Activated naive CD4-positive, alpha-beta T cell (primary cell): ENCODE results near the gene NELFB.
"Not testable (repeated sequence)": the region's sequence is repeated elsewhere in the genome, so short reads cannot be mapped to it uniquely, and the experiment has no call there.

ENCODE experiments used
- DNase-seq, 4 experiments: peaks; one replicate each; lab custom pipeline; 2025; lab: John Stamatoyannopoulos, UW

The NELFB gene

DNA sequence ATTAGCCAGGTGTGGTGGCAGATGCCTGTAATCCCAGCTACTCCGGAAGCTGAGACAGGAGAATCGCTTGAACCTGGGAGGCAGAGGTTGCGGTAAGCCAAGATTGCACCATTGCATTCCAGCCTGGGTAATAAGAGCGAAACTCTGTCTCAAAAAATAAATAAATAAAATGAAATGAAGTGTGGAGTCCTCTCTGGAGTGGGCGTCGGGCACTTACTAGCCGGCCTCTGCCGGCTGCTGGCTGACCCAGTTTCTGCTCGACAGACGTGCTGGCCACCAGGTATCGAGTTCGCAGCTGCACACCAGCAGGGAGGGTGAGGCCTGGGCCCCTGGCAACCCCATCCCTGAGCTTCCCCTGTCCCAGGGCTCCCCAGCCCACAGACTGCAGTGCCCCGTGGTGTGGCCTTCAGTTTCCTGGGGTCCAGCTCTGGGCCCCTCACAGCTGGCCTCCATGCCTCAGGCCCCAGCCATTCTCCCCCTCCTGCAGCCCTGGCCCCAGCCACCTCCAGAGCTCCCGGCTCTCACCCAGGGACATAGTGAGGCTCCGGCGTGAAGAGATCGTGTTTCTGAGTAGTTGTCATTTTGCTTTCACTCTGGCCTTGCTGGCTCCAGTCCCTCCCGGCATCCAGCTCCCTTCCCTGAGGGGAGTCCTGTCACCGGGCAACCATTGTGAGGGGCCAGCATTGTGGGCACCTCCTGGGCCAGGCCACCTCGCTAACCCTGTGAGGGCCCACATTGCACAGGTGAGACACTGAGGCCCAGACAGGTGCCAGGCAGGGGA lies 7.8 kb upstream of the NELFB start:
- DNase-seq, result no peak

DNA sequence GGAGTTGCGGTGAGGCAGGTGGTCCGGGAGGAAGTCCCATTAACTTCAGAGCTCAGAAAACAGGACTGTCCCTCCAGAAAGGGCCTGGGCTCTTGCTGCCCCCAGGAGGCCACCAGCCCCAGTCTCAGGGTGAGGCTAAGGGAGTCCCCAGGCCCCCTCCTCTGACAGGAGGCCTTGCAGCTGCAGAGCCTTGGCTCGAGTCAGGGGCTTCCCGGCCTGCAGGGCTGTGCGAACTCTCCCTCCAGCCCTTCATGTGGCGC lies 7.3 kb upstream of the NELFB start:
- DNase-seq, result no peak

DNA sequence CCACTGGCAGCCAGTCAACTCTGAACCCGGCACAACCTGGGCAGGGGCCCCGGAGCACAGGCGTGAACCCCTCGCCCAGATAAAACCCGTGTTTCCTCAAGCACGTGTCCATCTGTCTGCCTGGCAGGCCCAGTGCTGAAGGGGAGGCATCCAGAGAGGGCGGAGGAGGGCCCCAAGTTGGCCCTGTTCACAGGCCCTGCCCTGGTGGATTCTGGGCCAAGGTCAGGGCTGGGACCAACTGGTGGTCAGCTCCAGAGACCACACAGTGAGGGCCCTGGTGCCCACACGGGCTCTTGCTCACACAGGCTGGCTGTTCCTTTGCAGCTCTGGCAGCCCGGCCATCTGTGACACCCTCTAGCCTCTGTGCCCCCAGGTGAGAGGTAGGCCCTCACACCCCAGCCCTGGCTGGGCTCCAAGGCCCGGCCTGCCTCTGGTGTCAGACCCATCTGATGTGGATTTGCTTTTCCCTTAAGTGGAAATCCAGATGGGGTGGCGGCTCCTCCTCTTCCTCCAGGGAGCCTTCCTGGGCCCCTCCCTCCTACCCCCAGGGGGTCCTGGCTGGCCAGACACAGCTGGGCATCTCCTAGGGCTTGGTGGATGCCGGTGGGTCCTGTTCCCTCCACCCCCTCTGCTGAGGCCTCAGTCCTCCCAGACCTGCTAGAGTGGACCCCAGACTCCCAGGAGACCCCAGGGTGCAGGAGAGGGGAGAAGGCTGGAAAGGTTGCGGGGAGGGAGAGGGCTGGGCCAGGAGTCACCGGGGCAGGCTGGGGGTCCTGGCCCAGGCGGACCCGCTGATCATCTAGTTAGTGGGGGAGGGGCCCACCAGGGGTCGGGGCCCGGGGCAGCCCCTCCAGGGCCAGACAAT lies 4.6 kb upstream of the NELFB start:
- DNase-seq, result no peak

DNA sequence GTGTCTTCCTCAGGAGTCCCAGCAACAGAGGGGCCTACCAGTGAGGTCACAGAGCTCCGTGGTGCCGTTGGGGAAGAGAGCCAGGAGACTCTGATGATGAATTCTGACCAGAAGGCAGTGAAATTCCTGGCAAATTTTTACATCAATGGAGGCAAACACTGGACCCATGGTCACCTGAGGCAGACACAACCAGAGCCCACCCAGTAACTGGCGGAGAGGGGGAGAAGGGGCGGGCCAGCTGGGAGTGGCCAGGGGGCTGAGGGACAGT lies 4.0 kb upstream of the NELFB start, which contains the start of gene STPG3:
TSS of gene STPG3 (plus strand) at position 93 of the 268 bp plus-strand sequence. CDS start at position 94, 1 bp downstream.
- DNase-seq, result no peak

DNA sequence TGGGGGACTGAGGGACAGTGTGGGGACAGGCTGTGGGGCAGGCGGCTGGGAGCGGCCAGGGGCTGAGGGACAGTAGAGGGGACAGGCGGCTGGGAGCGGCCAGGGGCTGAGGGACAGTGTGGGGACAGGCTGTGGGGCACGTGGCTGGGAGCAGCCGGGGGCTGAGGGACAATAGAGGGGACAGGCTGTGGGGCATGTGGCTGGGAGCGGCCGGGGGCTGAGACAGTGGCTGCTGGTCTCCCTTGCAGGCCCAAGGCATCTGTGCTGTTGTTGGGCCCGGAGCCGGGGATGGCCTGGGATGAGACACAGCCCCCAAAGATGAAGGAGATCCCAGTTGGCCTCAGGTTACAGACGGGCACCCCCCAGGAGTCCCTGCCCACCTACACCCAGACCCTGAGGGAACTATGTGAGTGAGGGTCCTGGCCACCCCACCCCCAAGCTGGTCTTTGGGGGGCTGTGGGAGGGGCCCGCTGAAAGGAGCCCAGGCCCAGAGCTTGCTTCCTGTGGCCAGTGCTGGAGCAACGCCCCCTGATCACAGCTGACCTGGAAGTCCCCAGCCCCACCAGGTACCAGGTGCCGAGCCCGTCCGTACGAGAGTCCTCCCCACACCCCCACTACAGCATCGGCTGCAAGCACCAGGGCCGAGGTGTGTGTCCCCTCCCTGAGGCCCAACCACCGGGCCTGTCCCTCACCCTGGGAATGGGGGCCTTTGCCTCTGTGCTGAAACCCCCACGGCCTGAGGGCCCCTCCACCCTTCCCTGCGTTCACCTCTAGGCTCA lies 3.4 kb upstream of the NELFB start:
- DNase-seq, result no peak

DNA sequence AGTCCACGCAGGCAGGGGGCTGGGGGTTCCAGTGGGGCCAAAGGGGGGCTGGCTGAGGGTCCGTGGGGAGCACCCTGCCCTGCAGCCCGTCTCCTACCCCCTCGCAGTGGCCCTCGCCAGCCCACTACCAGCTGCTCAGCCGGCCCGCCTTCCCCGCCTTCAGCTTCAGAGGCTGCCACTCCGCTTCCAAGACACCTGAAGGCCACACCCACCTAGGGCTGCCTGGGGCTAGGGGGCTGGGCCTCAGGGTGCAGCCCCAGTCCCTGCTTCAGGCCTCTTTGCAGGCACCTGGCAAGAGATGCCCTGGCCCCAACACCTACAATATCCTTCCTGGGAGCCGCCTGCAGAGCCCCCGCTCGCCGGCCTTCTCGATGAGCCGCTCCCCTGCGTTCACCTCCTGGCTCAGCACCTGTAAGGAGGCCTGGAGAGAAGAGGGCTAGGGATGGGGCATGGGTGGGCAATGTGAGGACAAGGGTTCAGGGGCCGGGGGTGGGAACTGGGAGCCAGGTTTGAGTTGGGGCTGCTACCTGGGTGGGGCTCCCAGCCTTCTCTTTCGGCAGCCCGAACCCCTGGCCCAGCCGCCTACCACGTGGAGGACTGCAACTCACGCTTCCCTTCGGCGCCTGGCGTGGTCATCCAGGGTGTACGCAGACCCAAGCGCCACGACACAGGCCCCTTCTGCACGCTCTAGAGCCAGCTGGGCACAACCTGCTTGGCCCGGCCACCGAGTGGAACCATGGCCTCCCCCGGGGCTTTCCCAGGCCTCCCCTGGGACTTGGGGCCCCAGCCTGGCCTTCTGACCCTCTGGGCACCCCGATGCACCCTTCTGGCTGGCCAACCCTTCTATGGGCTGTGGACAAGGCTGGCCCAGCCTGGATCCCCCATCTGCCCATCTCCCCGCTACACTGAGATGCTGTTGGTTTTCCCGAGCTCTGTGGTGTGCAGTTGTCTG lies 2.3 kb upstream of the NELFB start:
- no peak for DNase-seq

DNA sequence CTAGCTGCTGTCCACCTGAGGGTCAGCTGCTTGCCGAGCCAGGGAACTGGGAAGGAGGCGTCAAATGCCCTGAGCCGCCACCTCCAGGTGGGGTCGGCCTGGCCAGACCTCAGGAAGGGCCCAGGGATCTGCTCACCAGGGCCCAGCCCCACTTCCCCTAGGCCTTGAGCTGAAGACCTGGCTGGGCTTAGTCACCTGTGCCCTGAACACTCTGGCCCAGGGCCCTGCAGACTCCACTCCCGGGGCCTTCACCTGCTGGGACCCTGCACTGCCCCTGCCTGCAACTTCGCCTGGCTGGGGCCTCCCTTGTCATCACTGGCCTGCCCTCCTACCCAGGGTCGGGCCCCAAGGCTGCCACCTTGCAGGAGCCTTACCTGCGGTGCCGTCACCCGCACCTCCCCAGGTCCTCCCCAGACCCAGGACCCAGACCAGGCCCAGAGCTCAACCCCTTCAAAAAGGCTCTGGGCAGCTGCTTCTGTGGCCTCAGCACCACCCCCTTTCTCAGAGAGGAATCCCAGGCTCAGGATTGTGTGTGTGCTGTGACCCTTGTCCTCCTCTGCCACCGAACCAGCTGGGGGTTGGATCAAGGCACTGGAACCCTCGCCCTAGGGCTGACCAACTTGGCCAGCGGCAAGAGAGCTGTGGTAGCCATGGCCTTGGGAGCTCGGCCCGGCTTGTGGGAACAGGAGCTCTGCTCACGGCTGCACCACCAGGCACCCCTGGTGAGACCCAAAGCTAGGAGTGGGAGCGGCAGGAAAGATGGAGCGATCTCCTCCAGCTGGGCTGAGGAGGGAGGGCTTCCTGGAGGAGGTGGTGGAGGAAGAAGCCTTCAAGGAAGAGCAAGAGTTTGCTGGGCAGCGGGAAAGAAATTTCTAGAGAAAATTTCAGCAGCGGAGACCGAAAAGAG lies 1.2 kb upstream of the NELFB start:
- DNase-seq, result no peak

DNA sequence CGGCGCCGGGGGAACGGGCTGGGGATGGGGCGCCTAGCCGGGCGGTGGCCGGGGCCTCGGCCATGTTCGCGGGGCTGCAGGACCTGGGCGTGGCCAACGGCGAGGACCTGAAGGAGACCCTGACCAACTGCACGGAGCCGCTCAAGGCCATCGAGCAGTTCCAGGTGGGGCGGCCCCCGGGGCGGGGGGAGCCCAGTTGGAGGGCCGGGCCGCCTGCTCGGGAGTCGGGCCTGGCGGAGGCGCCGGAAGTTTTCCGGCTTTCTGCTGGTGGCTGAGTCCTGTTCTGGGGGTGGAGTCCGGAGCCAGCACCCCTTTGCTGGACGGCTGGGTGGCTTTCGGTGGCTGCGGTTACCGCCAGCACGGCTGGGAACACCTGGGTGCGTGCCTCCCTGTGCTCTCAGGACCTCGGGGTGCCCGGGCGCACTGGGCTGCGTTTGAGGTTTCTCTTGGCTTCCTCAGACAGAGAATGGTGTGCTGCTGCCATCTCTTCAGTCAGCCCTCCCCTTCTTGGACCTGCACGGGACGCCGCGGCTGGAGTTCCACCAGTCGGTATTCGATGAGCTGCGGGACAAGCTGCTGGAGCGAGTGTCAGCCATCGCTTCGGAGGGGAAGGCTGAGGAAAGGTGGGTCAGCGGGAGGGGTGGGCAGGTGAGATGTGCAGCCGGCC lies 454 bp downstream of the NELFB start:
- DNase-seq, result peak in 1 of 4 experiments; percentile 52

DNA sequence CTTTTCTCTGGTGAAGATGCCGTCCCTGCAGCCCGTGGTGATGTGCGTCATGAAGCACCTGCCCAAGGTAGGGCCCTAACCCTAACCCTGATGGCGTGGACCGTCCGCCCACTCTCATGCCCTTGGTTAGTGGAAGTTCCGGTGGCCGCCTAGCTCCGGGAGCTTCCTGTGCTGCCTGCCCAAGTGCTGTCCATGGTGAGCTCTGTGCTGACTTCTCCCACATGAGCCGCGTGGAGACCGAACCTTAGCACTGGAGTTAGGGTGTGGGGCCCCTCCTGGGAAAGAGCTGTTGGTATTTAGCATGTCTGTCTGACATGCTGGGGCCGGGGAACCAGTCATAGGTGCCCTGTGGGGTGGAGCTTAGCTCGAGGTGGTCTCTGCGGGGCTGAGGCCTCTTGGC lies 1.2 kb downstream of the NELFB start:
- DNase-seq, result no peak

DNA sequence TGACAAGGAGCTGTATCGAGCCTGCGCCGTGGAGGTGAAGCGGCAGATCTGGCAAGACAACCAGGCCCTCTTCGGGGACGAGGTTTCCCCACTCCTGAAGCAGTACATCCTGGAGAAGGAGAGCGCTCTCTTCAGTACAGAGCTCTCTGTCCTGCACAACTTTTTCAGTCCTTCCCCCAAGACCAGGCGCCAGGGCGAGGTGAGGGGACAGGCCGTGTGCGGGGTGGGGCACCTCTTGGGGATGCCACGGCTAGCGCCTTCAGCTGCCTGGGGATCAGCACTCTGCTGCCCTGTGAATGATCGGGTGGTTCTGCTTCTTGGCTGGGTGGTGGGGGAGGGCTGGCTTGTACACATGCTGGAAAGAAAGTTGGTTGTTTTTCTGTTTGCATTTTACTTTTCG lies 1.7 kb downstream of the NELFB start:
- DNase-seq, result no peak

DNA sequence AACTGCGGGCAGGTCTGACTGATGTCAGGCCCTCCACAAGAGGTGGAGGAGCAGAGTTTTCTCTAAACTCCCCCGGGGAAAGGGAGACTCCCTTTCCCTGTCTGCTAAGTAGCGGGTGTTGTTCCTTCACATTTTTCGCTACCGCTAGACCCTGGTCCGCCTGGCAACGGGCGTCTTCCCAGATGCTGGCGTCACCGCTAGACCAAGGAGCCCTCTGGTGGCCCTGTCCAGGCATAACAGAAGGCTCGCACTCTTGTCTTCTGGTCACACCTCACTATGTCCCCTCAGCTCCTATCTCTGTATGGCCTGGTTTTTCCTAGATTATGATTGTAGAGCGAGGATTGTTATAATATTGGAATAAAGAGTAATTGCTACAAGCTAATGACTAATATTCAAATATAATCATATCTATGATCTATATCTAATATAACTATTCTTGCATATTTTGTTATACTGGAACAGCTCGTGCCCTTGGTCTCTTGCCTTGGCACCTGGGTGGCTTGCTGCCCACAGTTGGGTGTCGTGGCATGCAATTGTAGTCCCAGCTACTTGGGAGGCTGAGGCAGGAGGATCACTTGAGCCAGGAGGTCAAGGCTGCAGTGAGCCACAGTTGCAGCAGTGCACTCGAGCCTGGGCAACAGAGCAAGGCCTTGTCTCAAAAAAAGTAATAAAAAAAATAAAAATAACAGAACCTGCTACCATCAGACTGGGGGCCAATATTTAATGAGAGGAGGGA lies 7.2 kb downstream of the NELFB start:
- not testable (repeated sequence) for DNase-seq

DNA sequence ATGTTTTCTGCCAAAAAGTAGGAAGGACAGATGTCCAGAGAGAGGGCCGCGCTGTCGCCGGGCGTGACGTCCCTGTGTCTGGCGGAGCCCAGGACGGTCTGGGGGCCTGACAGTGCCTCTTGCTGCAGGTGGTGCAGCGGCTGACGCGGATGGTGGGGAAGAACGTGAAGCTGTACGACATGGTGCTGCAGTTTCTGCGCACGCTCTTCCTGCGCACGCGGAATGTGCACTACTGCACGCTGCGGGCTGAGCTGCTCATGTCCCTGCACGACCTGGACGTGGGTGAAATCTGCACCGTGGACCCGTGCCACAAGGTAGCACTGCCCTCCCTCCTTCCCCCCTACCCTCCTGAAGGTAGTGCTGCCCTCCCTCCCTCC lies 7.8 kb downstream of the NELFB start:
- DNase-seq, result no peak

DNA sequence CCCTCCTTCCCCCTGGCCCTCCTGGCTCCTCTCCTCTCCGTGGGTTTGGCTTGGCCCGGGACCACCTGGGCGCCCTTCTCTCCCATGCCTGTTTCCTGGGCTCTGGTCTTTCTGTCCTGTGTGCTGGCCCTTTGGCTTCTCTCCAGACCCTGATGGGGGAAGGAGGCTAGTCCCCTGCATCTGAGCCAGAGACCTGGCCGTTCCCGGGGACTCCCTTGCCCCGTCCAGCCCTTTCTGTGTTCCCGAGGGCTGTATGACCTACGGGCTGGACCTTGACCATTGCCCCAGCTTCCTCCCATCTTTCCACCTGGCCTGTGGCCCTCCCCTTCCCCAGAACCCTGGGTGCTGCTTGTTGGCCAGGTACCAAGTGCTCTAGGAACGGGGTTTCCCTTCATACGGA lies 8.4 kb downstream of the NELFB start:
- DNase-seq, result no peak

DNA sequence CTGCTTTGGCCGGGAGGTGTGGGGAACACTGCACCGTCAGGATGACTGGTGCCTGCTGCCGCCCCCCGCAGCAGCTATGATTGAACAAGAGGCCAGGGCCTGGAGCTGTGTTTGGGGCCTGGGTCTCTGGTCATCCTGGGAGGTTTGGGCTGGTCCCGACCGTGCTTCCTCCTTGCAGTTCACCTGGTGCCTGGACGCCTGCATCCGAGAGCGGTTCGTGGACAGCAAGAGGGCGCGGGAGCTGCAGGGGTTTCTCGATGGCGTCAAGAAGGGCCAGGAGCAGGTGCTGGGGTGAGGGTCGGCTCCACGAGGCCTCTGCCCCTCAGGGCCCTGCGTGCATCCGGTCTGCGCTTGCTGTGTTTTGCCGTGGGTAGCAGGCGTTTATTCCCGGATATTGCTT lies 8.9 kb downstream of the NELFB start:
- DNase-seq, result no peak

DNA sequence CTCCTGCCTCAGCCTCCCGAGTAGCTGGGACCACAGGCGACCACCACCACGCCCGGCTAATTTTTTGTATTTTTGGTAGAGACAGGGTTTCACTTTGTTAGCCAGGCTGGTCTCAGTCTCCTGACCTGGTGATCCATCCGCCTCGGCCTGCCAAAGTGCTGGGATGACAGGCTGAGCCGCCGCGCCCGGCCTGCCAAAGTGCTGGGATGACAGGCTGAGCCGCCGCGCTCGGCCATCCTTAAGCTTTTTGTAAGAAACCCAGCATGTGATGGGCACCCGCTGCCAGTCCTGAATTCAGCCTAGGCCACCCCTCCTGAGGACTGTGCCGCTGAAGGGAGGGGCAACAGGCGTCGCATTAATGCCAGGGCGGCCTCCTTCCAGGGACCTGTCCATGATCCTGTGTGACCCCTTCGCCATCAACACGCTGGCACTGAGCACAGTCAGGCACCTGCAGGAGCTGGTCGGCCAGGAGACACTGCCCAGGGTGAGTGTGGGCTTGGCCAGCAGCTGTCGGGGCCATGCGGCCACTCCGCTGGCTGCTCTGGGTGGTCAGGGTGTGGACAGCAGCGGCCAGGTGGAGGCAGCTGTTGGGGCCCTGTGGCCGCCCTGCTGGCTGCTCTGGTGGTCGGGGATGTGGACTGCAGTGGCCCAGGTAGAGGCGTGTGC lies 10.5 kb downstream of the NELFB start:
- no peak for DNase-seq

DNA sequence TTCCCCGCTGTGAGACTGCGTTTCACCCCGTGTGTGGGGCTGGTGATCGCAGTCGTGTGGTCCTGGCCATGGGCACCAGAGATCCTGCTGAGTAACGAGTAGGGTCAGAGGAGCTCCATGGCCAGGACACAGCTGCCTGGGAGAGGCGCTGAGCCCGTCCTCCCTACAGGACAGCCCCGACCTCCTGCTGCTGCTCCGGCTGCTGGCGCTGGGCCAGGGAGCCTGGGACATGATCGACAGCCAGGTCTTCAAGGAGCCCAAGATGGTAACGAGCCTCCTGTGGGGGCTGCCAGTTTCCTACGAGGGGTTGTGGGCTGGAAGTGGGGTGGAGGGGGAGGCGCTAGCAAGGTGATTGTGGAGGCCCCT lies 11.0 kb downstream of the NELFB start:
- no peak for DNase-seq

DNA sequence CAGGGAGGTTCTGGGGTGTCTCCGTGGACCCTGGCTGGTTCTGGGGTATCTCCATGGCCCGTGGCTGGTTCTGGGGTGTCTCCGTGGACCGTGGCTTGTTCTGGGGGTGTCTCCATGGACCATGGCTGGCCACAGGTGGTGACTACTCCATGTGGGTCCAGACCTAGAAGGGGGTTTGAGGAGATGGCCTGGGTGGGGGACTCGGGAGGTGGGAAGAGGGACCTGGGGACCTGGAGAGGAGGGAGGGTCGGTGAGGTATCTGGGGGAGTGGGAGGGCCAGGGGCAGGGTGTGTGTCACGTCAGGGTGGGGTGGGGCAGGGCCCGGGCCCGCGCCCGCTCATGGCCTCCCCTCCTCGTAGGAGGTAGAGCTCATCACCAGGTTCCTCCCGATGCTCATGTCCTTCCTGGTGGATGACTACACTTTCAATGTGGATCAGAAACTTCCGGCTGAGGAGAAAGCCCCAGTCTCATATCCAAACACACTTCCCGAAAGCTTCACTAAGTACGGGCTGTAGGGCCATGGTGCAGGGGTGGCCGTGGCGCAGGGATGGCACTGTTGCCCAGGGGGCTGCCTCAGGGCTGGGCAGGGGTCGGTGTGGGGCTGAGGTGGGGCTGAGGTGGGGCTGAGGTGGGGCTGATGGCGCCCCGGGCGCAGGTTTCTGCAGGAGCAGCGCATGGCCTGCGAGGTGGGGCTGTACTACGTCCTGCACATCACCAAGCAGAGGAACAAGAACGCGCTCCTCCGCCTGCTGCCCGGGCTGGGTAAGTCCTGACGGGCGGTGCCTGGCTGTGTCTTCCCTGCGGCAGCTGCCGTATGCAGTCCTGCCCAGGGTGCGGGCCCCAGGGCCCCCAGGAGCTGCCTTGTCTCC lies 11.7 kb downstream of the NELFB start:
- DNase-seq, result no peak

DNA sequence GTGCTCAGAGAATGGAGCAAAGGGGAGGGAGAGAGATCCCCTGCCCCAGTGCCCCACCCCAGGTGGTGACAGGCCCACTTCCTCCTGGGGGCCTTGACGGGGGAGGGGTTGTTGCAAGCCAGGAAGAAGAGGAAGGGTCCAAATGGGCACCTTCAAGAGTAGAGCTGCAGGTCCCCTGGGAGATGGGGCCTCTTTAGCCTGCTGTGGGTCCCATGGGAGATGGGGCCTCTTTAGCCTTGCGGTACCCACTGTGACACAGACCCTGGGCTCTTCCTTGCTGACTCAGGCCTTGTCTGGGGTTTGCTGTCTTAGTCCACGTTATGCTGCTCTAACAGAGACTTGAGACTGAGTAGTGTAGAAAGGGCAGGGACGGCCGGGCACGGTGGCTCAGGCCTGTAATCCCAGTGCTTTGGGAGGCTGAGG lies 12.8 kb downstream of the NELFB start:
- no peak for DNase-seq
